ENCODE results near the gene KIF16B.

KIF16B gene

GRCh38 chr20:16556301-16556700, 16.9 kb downstream of the KIF16B start:
- DNase-seq (ENCODE audit: low spot score): no peak
- H3K4me3 ChIP-seq: no peak overlapping the region
- no peak overlapping the region for H3K27ac ChIP-seq
- TF ChIP-seq, protein P1, sequence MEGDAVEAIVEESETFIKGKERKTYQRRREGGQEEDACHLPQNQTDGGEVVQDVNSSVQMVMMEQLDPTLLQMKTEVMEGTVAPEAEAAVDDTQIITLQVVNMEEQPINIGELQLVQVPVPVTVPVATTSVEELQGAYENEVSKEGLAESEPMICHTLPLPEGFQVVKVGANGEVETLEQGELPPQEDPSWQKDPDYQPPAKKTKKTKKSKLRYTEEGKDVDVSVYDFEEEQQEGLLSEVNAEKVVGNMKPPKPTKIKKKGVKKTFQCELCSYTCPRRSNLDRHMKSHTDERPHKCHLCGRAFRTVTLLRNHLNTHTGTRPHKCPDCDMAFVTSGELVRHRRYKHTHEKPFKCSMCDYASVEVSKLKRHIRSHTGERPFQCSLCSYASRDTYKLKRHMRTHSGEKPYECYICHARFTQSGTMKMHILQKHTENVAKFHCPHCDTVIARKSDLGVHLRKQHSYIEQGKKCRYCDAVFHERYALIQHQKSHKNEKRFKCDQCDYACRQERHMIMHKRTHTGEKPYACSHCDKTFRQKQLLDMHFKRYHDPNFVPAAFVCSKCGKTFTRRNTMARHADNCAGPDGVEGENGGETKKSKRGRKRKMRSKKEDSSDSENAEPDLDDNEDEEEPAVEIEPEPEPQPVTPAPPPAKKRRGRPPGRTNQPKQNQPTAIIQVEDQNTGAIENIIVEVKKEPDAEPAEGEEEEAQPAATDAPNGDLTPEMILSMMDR (IDR thresholded peaks at IDR 0.05): no peak

DNA sequence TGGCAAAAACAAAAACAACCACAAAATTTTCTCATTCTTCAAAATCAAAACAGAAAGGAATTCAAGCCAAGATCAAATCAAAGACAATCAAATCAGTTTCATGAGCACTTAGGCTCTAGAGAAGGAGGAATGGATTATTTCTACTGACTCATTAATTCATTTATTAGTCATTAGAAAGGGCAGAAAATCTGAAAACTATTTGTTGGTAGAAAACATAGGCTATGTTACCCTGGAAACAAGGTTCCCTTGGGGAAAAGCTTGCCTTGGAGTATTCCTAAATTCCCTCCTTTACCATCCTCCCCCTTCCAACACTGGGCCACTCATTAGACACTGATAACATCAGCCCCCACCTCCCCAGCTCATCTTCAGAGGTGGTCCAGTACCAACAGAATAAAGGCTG, 17.5 kb downstream of the KIF16B start:
- TF ChIP-seq, protein P1 (IDR thresholded peaks at IDR 0.05): no peak
- no peak for DNase-seq (ENCODE audit: low spot score)
- no peak overlapping the region for H3K27ac ChIP-seq
- H3K4me3 ChIP-seq: no peak overlapping the region

GRCh38 chr20:16554766-16555543, 18.3 kb downstream of the KIF16B start:
- Histone ChIP-seq H3K27ac (no peak overlapping the region), H3K4me3 (no peak overlapping the region)
- no peak for DNase-seq (ENCODE audit: low spot score)
- TF ChIP-seq, protein P1 (IDR thresholded peaks at IDR 0.05): no peak

- TF ChIP-seq, protein P1 (IDR thresholded peaks at IDR 0.05): no peak
- DNase-seq (ENCODE audit: low spot score): no peak
- Histone ChIP-seq H3K27ac (no peak overlapping the region), H3K4me3 (no peak overlapping the region)
Observed at GRCh38 chr20:16553684-16554083, 19.6 kb downstream of the KIF16B start.

- no peak for DNase-seq (ENCODE audit: low spot score)
- Histone ChIP-seq H3K4me3 (no peak overlapping the region), H3K27ac (no peak overlapping the region)
- TF ChIP-seq, protein P1 (IDR thresholded peaks at IDR 0.05): no peak
Observed at GRCh38 chr20:16553101-16553500, 20.1 kb downstream of the KIF16B start.

DNA sequence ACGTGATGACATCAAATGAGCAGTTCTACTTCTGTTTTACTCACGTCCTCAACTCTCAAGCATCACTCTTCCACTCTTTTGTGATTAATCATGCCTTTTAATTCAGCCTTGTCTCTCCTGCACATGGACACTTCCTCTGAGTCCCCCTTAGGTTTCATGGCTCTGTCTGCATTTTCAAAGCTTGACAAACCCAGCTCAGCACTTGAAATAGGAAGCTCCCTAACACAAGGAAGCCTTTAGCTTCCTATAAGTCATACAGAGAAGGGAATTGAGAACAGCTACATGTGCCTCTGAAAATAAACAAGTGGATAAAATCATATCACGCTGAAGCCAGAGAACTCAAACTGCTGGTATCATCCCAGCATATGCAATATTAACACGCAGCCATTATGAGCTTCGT, 21.2 kb downstream of the KIF16B start:
- H3K4me3 ChIP-seq: no peak overlapping the region
- TF ChIP-seq, protein P1 (IDR thresholded peaks at IDR 0.05): no peak
- DNase-seq (ENCODE audit: low spot score): no peak
- H3K27ac ChIP-seq: no peak overlapping the region

DNA sequence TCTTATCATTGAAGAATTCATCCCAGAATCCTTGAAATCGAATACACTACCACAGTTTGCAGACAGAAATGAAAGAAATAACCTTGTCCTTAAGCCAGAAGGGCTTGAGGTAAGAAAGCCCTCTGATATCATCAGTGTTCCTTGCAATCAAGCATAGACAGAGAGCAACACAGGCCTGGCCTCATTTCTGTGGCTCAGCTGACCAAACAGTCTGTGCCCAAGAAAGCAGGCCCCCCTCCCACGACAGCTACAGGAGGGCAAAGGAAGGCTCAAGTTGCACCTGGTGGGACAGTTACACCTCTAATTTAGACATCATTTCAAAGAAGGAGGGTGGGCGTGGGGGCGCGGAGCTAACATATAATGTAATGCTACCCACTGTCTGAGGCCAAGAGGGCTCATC, 21.6 kb downstream of the KIF16B start:
- no peak for DNase-seq (ENCODE audit: low spot score)
- H3K4me3 ChIP-seq: no peak overlapping the region
- no peak overlapping the region for H3K27ac ChIP-seq
- TF ChIP-seq, protein P1 (IDR thresholded peaks at IDR 0.05): no peak

All from coronary artery (tissue), 2 donors.